K562 (cell line): ENCODE results near the gene GLT8D2. TPM values are rescaled to one million over a fixed set of nuclear protein-coding genes. Genes with fewer than 3 reads are reported as not detected.

ENCODE experiments used
- ATAC-seq: fragments of 200-7000 bp; cut with Tn5 transposase; 3 replicates; pipeline ENCODE4 v1.9.1; 2020; ENCODE audit warnings: moderate library complexity
- BruUV-seq: library from RNA; stranded (reverse); fragments of 400-500 nt; replicated peaks from 2 replicates; lab custom pipeline; 2021; lab: Mats Ljungman, UMichigan
- CTCF ChIA-PET: fragments of 300-600 bp; formaldehyde crosslinking; extraction: SDS; loops from one replicate; lab custom pipeline; 2021; ENCODE audit warnings: low intra/inter-chr PET ratio; lab: Yijun Ruan, JAX
- POLR2A ChIA-PET: fragments of 300-600, 350-650 bp; sonication (Branson Sonifier 250); formaldehyde crosslinking; extraction: SDS; loops from one replicate; lab custom pipeline; 2021; ENCODE audit warnings: antibody characterized with exemption, inconsistent platforms; lab: Yijun Ruan, JAX
- DNase-seq, 4 experiments: peaks; one replicate each; pipeline versions ENCODE4 v3.0.0 to v3.0.0-alpha.2; 2011 to 2018; ENCODE audit warnings: low spot score in 3 of 4, mixed read lengths in 3 of 4; ENCODE audit errors: extremely low read depth in 1 of 4
- FAIRE-seq: peaks from 2 replicates; lab custom pipeline; 2011; peaks lifted over from hg19 to GRCh38; lab: Jason Lieb, UNC
- H2AFZ ChIP-seq: 2 replicates; pipeline ENCODE4 v1.6.0; 2011; ENCODE audit warnings: low read depth, low read length, control low read depth, inconsistent platforms
- H3K27ac ChIP-seq: fragments of 200-600 bp; 3 replicates; pipeline ENCODE4 v1.8.0; 2011; ENCODE audit warnings: low read depth, mild to moderate bottlenecking, control low read depth, inconsistent platforms, low read length, moderate library complexity, mixed read lengths; ENCODE audit errors: extremely low read depth
- H3K27me3 ChIP-seq, 2 experiments: fragments of 300-600 bp in 1 of 2; 2 replicates in 1 of 2; 3 replicates in 1 of 2; pipeline versions ENCODE4 v1.6.0 to v1.8.0; 2011; ENCODE audit warnings: inconsistent platforms in 2 of 2, low read length in 2 of 2, mild to moderate bottlenecking in 1 of 2, mixed read lengths in 1 of 2, moderate library complexity in 1 of 2; ENCODE audit not compliant: control insufficient read depth in 2 of 2, insufficient read depth in 2 of 2
- H3K36me3 ChIP-seq: fragments of 300-600 bp; 3 replicates; pipeline ENCODE4 v1.8.0; 2011; ENCODE audit warnings: mild to moderate bottlenecking, low read length, inconsistent platforms; ENCODE audit not compliant: control insufficient read depth, insufficient read depth
- H3K4me1 ChIP-seq, 2 experiments: fragments of 200-600 bp in 1 of 2; replicated peaks in 1 of 2; 2 replicates in 1 of 2; 3 replicates in 1 of 2; pipeline versions ENCODE4 v1.5.1 to v1.8.0; 2011; ENCODE audit warnings: inconsistent platforms in 2 of 2, low read length in 2 of 2, mild to moderate bottlenecking in 1 of 2, mixed read lengths in 1 of 2, moderate library complexity in 1 of 2; ENCODE audit not compliant: control insufficient read depth in 2 of 2, insufficient read depth in 2 of 2
- H3K4me2 ChIP-seq: 2 replicates; pipeline ENCODE4 v1.6.1; 2011; ENCODE audit warnings: low read length, control low read depth, inconsistent platforms, mixed read lengths; ENCODE audit not compliant: insufficient read depth
- H3K4me3 ChIP-seq: fragments of 200-600 bp; sonication (generic), shearing (Covaris generic); 2 replicates; pipeline ENCODE4 v1.5.1; 2016; ENCODE audit warnings: control low read depth, inconsistent platforms
- H3K79me2 ChIP-seq: fragments of 200-600 bp; 3 replicates; pipeline ENCODE4 v1.8.0; 2011; ENCODE audit warnings: low read length, inconsistent platforms; ENCODE audit not compliant: control insufficient read depth, insufficient read depth
- H3K9ac ChIP-seq, 2 experiments: 2 replicates each; pipeline versions ENCODE4 v1.6.0 to v1.6.1; 2011; ENCODE audit warnings: low read depth in 2 of 2, low read length in 2 of 2, control low read depth in 1 of 2, inconsistent platforms in 1 of 2, mild to moderate bottlenecking in 1 of 2, mixed read lengths in 1 of 2; ENCODE audit not compliant: insufficient read depth in 1 of 2
- H3K9me1 ChIP-seq: one replicate; pipeline ENCODE4 v1.6.0; 2011; ENCODE audit warnings: inconsistent platforms, mild to moderate bottlenecking, low read length, moderate library complexity; ENCODE audit not compliant: control insufficient read depth, insufficient read depth
- H3K9me3 ChIP-seq: replicated peaks from 2 replicates; pipeline ENCODE4 v1.5.1; 2011; ENCODE audit warnings: low read depth, low read length, inconsistent platforms; ENCODE audit not compliant: control insufficient read depth, insufficient read depth
- H4K20me1 ChIP-seq: replicated peaks from 2 replicates; pipeline ENCODE4 v1.6.1; 2011; ENCODE audit warnings: low read length, inconsistent platforms, mixed read lengths; ENCODE audit not compliant: control insufficient read depth, insufficient read depth
- KAT7 ChIP-seq: sonication (generic); formaldehyde crosslinking; IDR thresholded peaks from 2 replicates; pipeline ENCODE4 v1.8.0; 2022; ENCODE audit warnings: missing genetic modification reagents, mild to moderate bottlenecking, borderline replicate concordance
- PKNOX1 ChIP-seq: fragments of 450-650 bp; IDR thresholded peaks from 2 replicates; pipeline ENCODE4 v1.6.1; 2016
- ZNF583 ChIP-seq: fragments of 250-450 bp; sonication (Bioruptor Pico); IDR thresholded peaks from 2 replicates; pipeline ENCODE4 v1.4.0; 2020
- WGBS: fragments of 100-300 bp; shearing (Covaris generic); methylation state at CpG from one replicate; pipeline ENCODE4 v1.1.6; 2016; ENCODE audit warnings: low coverage, mixed read lengths; ENCODE audit not compliant: insufficient coverage; ENCODE audit errors: missing lambda C conversion rate; 5-methylcytosine and 5-hydroxymethylcytosine counted together
- in situ Hi-C: fragments of 300-500 bp; cut with MboI; formaldehyde crosslinking; loops from 4 replicates; pipeline ENCODE4 v1.15.0; 2018; ENCODE audit warnings: inconsistent platforms, mixed read lengths
- intact Hi-C: fragments of 100-400 bp; cut with micrococcal nuclease; formaldehyde crosslinking; loops from 2 replicates; pipeline ENCODE4 v1.14.2; 2022
- polyA plus RNA-seq, 8 experiments: library from polyadenylated mRNA; depleted of rRNA in 4 of 8; stranded (reverse) in 5 of 8; unstranded in 3 of 8; fragments of >200 nt; fragmentation: Nextera tagmentation in 2 of 8; fragmentation: Illumina TruSeq in 1 of 8; extraction: Ambion mirVana in 2 of 8; extraction: Trizol in 1 of 8; gene quantifications; 2 replicates each; pipeline versions ENCODE4 v1.2.1 to v1.2.3, GENCODE V29; 2011 to 2014; ENCODE audit warnings: inconsistent platforms in 1 of 8, missing spikeins in 1 of 8
- total RNA-seq, 7 experiments: library from RNA; depleted of rRNA in 6 of 7; stranded (reverse); fragments of >200 nt in 6 of 7; fragmentation: Illumina TruSeq in 2 of 7; extraction: Trizol in 2 of 7; gene quantifications; 2 replicates each; pipeline versions ENCODE4 v1.2.1 to v1.2.3, GENCODE V29; 2011 to 2021; ENCODE audit warnings: low replicate concordance in 1 of 7
- TF ChIP-seq, protein P1 (sequence below), 2 experiments: fragments of 450-650 bp in 1 of 2; sonication (generic) in 1 of 2; formaldehyde crosslinking in 1 of 2; IDR thresholded peaks in 1 of 2; conservative IDR thresholded peaks in 1 of 2; 2 replicates each; pipeline versions ENCODE4 v1.6.1 to v1.8.1; 2016 to 2023; ENCODE audit warnings: mild to moderate bottlenecking in 2 of 2, moderate library complexity in 2 of 2, inconsistent platforms in 1 of 2, missing genetic modification reagents in 1 of 2

Gene GLT8D2
- total and polyA plus RNA-seq, 9 of the 15 experiments (the other 6 are each of a cell fraction or from before 2014, with no cell fraction given) = 0.18 to 0.27 (median 0.18) TPM; not detected in 6

DNA sequence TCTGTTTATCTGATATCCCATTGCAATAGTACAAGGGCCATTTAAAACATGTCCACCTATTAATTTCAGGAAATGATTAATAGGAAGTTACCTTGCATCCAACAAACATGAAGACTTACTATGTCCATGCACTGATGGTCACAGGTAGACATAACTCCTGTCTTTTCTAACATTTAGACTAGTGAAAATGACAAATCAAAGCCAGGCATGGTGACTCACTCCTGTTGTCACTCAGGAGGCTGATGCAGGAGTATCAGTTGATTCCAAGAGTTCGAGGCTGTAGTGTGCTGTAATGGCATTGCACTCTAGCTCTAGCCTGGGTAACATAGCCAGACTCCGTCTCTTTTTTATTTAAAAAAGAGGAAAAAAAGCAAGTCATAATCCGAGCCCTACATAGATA lies 105.0 kb downstream of the GLT8D2 start:
- no peaks in the 10 kb centered on the region for H4K20me1 ChIP-seq
- H3K27me3 ChIP-seq = no peaks in the 10 kb centered on the region
- BruUV-seq = no TSS peak
- FAIRE-seq = no peak
- H3K4me3 ChIP-seq = no peak overlapping the region
- POLR2A ChIA-PET = interaction anchor here (0.7 to 3.7 kb wide), 8 partner anchors 9 to 56 kb away, joined by 3 to 13 read pairs (median 6); partner anchors contain the start of genes HSP90B1 and TDG
- no peak for DNase-seq
- H3K4me1 ChIP-seq = 0 out of 5 replicates have a peak, but pooled peaks cover 0 to 2% of the 10 kb centered on the region in 2 experiments
- no peaks in the 10 kb centered on the region for H3K9me3 ChIP-seq
- TF ChIP-seq, protein P1, sequence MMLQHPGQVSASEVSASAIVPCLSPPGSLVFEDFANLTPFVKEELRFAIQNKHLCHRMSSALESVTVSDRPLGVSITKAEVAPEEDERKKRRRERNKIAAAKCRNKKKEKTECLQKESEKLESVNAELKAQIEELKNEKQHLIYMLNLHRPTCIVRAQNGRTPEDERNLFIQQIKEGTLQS (IDR thresholded peaks at IDR 0.05) = peak; percentile 38; the same call in 1 of the 2 replicates
- TF ChIP-seq, protein P1 (CRISPR knock-in tag; conservative IDR thresholded peaks at IDR 0.05) = no peak
- no peak for TF ChIP-seq KAT7 (CRISPR knock-in tag)
- TF ChIP-seq ZNF583 (CRISPR knock-in tag) = no peak
- TF ChIP-seq PKNOX1 = peak; percentile 45
- TF ChIP-seq, all 486 proteins: peak for 2
- in situ Hi-C loops (no loop called here), intact Hi-C loops (no loop called here)
- peaks cover 100% of the 10 kb centered on the region for H3K36me3 ChIP-seq
- no peak overlapping the region for H2AFZ ChIP-seq
- 91% methylated on average over 3 of the region's 3 CpGs for WGBS
- CTCF ChIA-PET = no interaction called here
- H3K79me2 ChIP-seq = 0 out of 3 replicates have a peak, but pooled peaks cover 5% of the 10 kb centered on the region
- no peak overlapping the region for H3K9ac ChIP-seq
- no peak overlapping the region for H3K4me2 ChIP-seq
- H3K27ac ChIP-seq = no peak overlapping the region
- no peaks in the 10 kb centered on the region for H3K9me1 ChIP-seq
- ATAC-seq = no peak

Other genes with a start within 250 kb of the GLT8D2 start
- gene NT5DC3, start 209.0 kb downstream of the GLT8D2 start, total RNA-seq (2014; rRNA removed) = 20.4 and 24.5 TPM in 2 replicates
- 29.8 and 33.2 TPM in 2 replicates for gene NT5DC3, start 209.0 kb downstream of the GLT8D2 start, total RNA-seq (2014; rRNA removed; fragmentation: Illumina TruSeq; extraction: Trizol)
- 23.5 and 25.7 TPM in 2 replicates for gene NT5DC3, start 209.0 kb downstream of the GLT8D2 start, total RNA-seq (2015; rRNA removed; fragmentation: Illumina TruSeq; extraction: Trizol)
- 26.2 and 30.7 TPM in 2 replicates for gene NT5DC3, start 209.0 kb downstream of the GLT8D2 start, total RNA-seq (2021)
- gene NT5DC3, start 209.0 kb downstream of the GLT8D2 start, polyA plus RNA-seq (2011; rRNA removed) = 6.3 and 11.0 TPM in 2 replicates
- 14.9 and 16.2 TPM in 2 replicates for gene NT5DC3, start 209.0 kb downstream of the GLT8D2 start, polyA plus RNA-seq (2014; fragmentation: Illumina TruSeq; extraction: Trizol)
- 10 to 100 TPM; 14.2 to 33.5 TPM for gene NT5DC3, start 209.0 kb downstream of the GLT8D2 start, polyA plus RNA-seq (2014; fragmentation: Nextera tagmentation; extraction: Ambion mirVana)
- gene NT5DC3, start 209.0 kb downstream of the GLT8D2 start, polyA plus RNA-seq (2014; rRNA removed) = 18.8 and 19.8 TPM in 2 replicates
- 389 and 400 TPM in 2 replicates for gene HSP90B1, start 119.8 kb downstream of the GLT8D2 start, total RNA-seq (2014; rRNA removed)
- 604 and 619 TPM in 2 replicates for gene HSP90B1, start 119.8 kb downstream of the GLT8D2 start, total RNA-seq (2014; rRNA removed; fragmentation: Illumina TruSeq; extraction: Trizol)
- gene HSP90B1, start 119.8 kb downstream of the GLT8D2 start, total RNA-seq (2015; rRNA removed; fragmentation: Illumina TruSeq; extraction: Trizol) = 602 and 611 TPM in 2 replicates
- 453 and 469 TPM in 2 replicates for gene HSP90B1, start 119.8 kb downstream of the GLT8D2 start, total RNA-seq (2021)
- gene HSP90B1, start 119.8 kb downstream of the GLT8D2 start, polyA plus RNA-seq (2011; rRNA removed) = 593 and 719 TPM in 2 replicates
- gene HSP90B1, start 119.8 kb downstream of the GLT8D2 start, polyA plus RNA-seq (2014; fragmentation: Illumina TruSeq; extraction: Trizol) = 541 and 657 TPM in 2 replicates
- gene HSP90B1, start 119.8 kb downstream of the GLT8D2 start, polyA plus RNA-seq (2014; fragmentation: Nextera tagmentation; extraction: Ambion mirVana) = 100 to 1,000 TPM; 196 to 235 TPM
- 528 and 557 TPM in 2 replicates for gene HSP90B1, start 119.8 kb downstream of the GLT8D2 start, polyA plus RNA-seq (2014; rRNA removed)
- gene TDG, start 84.3 kb downstream of the GLT8D2 start, total RNA-seq (2014; rRNA removed) = 50.8 and 56.8 TPM in 2 replicates
- gene TDG, start 84.3 kb downstream of the GLT8D2 start, total RNA-seq (2014; rRNA removed; fragmentation: Illumina TruSeq; extraction: Trizol) = 67.3 and 80.5 TPM in 2 replicates
- 65.7 and 70.3 TPM in 2 replicates for gene TDG, start 84.3 kb downstream of the GLT8D2 start, total RNA-seq (2015; rRNA removed; fragmentation: Illumina TruSeq; extraction: Trizol)
- gene TDG, start 84.3 kb downstream of the GLT8D2 start, total RNA-seq (2021) = 57.9 and 62.7 TPM in 2 replicates
- 50.8 and 73.3 TPM in 2 replicates for gene TDG, start 84.3 kb downstream of the GLT8D2 start, polyA plus RNA-seq (2011; rRNA removed)
- gene TDG, start 84.3 kb downstream of the GLT8D2 start, polyA plus RNA-seq (2014; fragmentation: Illumina TruSeq; extraction: Trizol) = 69.8 and 77.2 TPM in 2 replicates
- gene TDG, start 84.3 kb downstream of the GLT8D2 start, polyA plus RNA-seq (2014; fragmentation: Nextera tagmentation; extraction: Ambion mirVana) = 10 to 100 TPM; 37.6 to 49.0 TPM
- 62.1 and 64.0 TPM in 2 replicates for gene TDG, start 84.3 kb downstream of the GLT8D2 start, polyA plus RNA-seq (2014; rRNA removed)
- gene HCFC2, start 14.3 kb upstream of the GLT8D2 start, total RNA-seq (2014; rRNA removed) = 2.8 and 3.8 TPM in 2 replicates
- gene HCFC2, start 14.3 kb upstream of the GLT8D2 start, total RNA-seq (2014; rRNA removed; fragmentation: Illumina TruSeq; extraction: Trizol) = 4.4 and 6.0 TPM in 2 replicates
- gene HCFC2, start 14.3 kb upstream of the GLT8D2 start, total RNA-seq (2015; rRNA removed; fragmentation: Illumina TruSeq; extraction: Trizol) = 5.2 and 6.5 TPM in 2 replicates
- gene HCFC2, start 14.3 kb upstream of the GLT8D2 start, total RNA-seq (2021) = 3.8 and 4.0 TPM in 2 replicates
- gene HCFC2, start 14.3 kb upstream of the GLT8D2 start, polyA plus RNA-seq (2011; rRNA removed) = 4.0 and 5.8 TPM in 2 replicates
- gene HCFC2, start 14.3 kb upstream of the GLT8D2 start, polyA plus RNA-seq (2014; fragmentation: Illumina TruSeq; extraction: Trizol) = 3.1 and 3.8 TPM in 2 replicates
- gene HCFC2, start 14.3 kb upstream of the GLT8D2 start, polyA plus RNA-seq (2014; fragmentation: Nextera tagmentation; extraction: Ambion mirVana) = 1 to 10 TPM; 1.2 to 1.6 TPM
- 2.5 and 5.7 TPM in 2 replicates for gene HCFC2, start 14.3 kb upstream of the GLT8D2 start, polyA plus RNA-seq (2014; rRNA removed)
- 12.1 and 14.5 TPM in 2 replicates for gene NFYB, start 88.0 kb upstream of the GLT8D2 start, total RNA-seq (2014; rRNA removed)
- 37.2 and 39.5 TPM in 2 replicates for gene NFYB, start 88.0 kb upstream of the GLT8D2 start, total RNA-seq (2014; rRNA removed; fragmentation: Illumina TruSeq; extraction: Trizol)
- 22.6 and 24.5 TPM in 2 replicates for gene NFYB, start 88.0 kb upstream of the GLT8D2 start, total RNA-seq (2015; rRNA removed; fragmentation: Illumina TruSeq; extraction: Trizol)
- gene NFYB, start 88.0 kb upstream of the GLT8D2 start, total RNA-seq (2021) = 17.8 and 19.4 TPM in 2 replicates
- 27.0 and 41.2 TPM in 2 replicates for gene NFYB, start 88.0 kb upstream of the GLT8D2 start, polyA plus RNA-seq (2011; rRNA removed)
- gene NFYB, start 88.0 kb upstream of the GLT8D2 start, polyA plus RNA-seq (2014; fragmentation: Illumina TruSeq; extraction: Trizol) = 29.7 and 32.3 TPM in 2 replicates
- 10 to 100 TPM; 47.4 to 51.5 TPM for gene NFYB, start 88.0 kb upstream of the GLT8D2 start, polyA plus RNA-seq (2014; fragmentation: Nextera tagmentation; extraction: Ambion mirVana)
- 25.0 and 27.8 TPM in 2 replicates for gene NFYB, start 88.0 kb upstream of the GLT8D2 start, polyA plus RNA-seq (2014; rRNA removed)
- gene TXNRD1, start 165.6 kb upstream of the GLT8D2 start, total RNA-seq (2014; rRNA removed) = 126 TPM in 2 replicates
- 168 and 187 TPM in 2 replicates for gene TXNRD1, start 165.6 kb upstream of the GLT8D2 start, total RNA-seq (2014; rRNA removed; fragmentation: Illumina TruSeq; extraction: Trizol)
- gene TXNRD1, start 165.6 kb upstream of the GLT8D2 start, total RNA-seq (2015; rRNA removed; fragmentation: Illumina TruSeq; extraction: Trizol) = 135 and 146 TPM in 2 replicates
- gene TXNRD1, start 165.6 kb upstream of the GLT8D2 start, total RNA-seq (2021) = 152 and 169 TPM in 2 replicates
- 160 and 186 TPM in 2 replicates for gene TXNRD1, start 165.6 kb upstream of the GLT8D2 start, polyA plus RNA-seq (2011; rRNA removed)
- gene TXNRD1, start 165.6 kb upstream of the GLT8D2 start, polyA plus RNA-seq (2014; fragmentation: Illumina TruSeq; extraction: Trizol) = 132 and 136 TPM in 2 replicates
- gene TXNRD1, start 165.6 kb upstream of the GLT8D2 start, polyA plus RNA-seq (2014; fragmentation: Nextera tagmentation; extraction: Ambion mirVana) = 100 to 1,000 TPM; 114 to 189 TPM
- 107 and 108 TPM in 2 replicates for gene TXNRD1, start 165.6 kb upstream of the GLT8D2 start, polyA plus RNA-seq (2014; rRNA removed)